IPS-18a (cell line): Measurements from ENCODE around the gene C2orf78.
A peak's percentile ranks its signal among the peaks of the same experiment; 100 is the strongest.

ENCODE experiments used
- H3K27ac ChIP-seq: one replicate; pipeline ENCODE4 v1.5.1; 2013; ENCODE audit warnings: low read length
- H3K27me3 ChIP-seq: one replicate; pipeline ENCODE4 v1.6.1; 2013; ENCODE audit warnings: mild to moderate bottlenecking, low read length; ENCODE audit not compliant: control insufficient read depth, insufficient read depth
- H3K36me3 ChIP-seq: one replicate; pipeline ENCODE4 v1.6.1; 2013; ENCODE audit warnings: low read depth, low read length; ENCODE audit not compliant: control insufficient read depth
- H3K4me1 ChIP-seq: one replicate; pipeline ENCODE4 v1.6.1; 2013; ENCODE audit warnings: low read depth, low read length; ENCODE audit not compliant: control insufficient read depth
- H3K4me3 ChIP-seq: one replicate; pipeline ENCODE4 v1.5.1; 2013; ENCODE audit warnings: low read length
- H3K9ac ChIP-seq: one replicate; pipeline ENCODE4 v1.6.1; 2013; ENCODE audit warnings: mild to moderate bottlenecking, low read length, moderate library complexity
- H3K9me3 ChIP-seq: one replicate; pipeline ENCODE4 v1.6.1; 2013; ENCODE audit warnings: low read depth, low read length; ENCODE audit not compliant: control insufficient read depth

The C2orf78 gene

DNA sequence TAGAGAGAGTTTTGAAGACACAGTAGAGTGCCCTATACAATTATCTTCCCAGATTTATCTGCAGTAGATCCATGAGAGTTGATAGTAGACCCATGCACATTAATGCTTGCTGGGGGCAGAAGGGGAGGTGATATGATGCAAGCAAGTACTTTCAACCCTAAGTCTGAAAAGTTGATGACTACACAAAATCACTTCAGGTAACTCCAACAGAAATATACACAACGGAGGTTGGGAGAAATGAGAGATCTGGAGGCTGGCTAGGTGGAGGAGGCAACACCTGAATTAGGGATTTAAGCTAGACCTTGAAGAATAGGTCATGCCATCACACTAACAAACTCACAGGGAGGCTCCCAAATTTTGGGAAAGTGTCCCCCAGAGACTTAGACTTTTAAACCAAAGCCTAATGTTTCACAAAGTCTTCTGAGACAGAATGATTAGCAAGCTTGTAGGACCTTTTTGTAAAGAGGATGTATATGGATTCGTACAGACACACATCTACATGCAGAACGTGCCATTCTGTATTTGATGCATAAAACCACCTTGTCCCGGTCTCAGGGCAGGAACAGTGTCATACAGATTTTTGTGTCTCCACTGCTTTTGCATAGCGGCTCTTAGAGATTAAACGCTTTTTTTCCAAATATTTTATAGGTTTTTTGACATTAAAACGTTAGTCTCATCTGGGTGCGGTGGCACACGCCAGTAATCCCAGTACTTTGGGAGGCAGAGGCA lies 43.8 kb downstream of the C2orf78 start:
- no peak overlapping the region for H3K27ac ChIP-seq
- peak overlapping the region; percentile 81 for H3K4me3 ChIP-seq
- no peaks in the 10 kb centered on the region for H3K9me3 ChIP-seq
- H3K27me3 ChIP-seq = peaks cover 32% of the 10 kb centered on the region
- peaks cover 5% of the 10 kb centered on the region for H3K4me1 ChIP-seq
- H3K36me3 ChIP-seq = peaks cover 11% of the 10 kb centered on the region
- no peak overlapping the region for H3K9ac ChIP-seq

DNA sequence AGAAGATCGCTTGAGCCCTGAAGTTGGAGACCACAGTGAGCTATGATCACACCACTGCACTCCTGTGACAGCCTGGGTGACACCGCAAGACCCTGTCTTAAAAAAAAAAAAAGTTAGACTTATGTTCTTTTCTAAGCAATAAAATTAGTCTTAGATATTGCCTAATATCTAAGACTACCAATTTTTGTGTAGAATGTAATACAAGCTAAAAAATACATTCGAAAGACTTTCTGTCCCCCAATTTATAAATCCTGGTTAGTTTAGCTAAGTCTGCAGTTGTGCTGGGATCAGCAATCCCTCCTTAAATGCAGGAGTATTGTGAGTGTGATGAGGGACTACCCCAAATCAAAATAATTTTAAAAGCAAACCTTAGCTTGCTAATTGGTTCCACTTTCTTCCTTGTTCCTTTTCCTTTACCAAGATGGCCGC lies 44.4 kb downstream of the C2orf78 start:
- no peak overlapping the region for H3K27ac ChIP-seq
- H3K36me3 ChIP-seq = peaks cover 17% of the 10 kb centered on the region
- peak overlapping the region; percentile 81 for H3K4me3 ChIP-seq
- peaks cover 32% of the 10 kb centered on the region for H3K27me3 ChIP-seq
- no peaks in the 10 kb centered on the region for H3K9me3 ChIP-seq
- H3K4me1 ChIP-seq = peaks cover 5% of the 10 kb centered on the region
- H3K9ac ChIP-seq = peak overlapping the region; percentile 79

DNA sequence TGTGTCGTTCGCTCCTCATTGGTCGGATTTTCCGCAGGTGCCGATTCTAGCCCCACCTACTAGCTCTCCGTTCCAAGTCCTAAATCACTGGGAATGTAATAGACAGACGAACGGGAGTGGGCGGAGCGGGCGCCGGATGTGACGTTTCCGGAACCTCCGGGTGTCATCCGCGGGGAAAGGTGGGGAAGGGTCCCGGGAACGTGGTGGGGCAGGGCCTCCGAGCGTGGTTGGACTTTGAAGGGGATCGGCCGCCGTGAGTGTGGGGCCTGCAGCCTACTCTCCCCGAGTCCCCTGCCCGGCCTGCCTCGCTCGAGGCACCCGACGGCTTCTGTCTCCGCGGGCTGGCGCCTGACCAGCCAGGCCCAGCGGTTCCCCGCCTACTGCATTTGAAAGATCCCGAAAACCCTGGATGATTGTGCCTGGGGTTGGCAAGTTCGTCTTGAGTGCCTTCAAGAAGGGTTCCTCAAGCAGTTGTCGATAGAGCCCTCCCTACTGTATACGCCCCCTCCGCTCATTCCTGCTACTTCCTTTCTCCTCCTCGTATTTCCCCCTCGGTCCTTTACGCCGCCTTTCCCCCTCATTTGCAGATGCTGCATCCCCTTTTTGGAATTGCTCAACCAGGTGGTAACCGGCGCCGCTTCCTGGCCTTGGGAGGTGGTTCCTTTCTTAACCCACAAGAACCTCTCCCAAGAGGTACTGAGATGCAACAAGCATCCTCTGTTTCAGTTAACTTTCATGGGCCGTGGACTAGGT lies 45.0 kb downstream of the C2orf78 start, which contains the start of gene STAMBP:
TSS of gene STAMBP (plus strand) at position 144 of the 753 bp plus-strand sequence. CDS start 1,896 bp downstream, outside the sequence.
- Histone ChIP-seq H3K9me3 (no peaks in the 10 kb centered on the region), H3K4me1 (peaks cover 5% of the 10 kb centered on the region), H3K27me3 (peaks cover 32% of the 10 kb centered on the region), H3K27ac (peak within 1 kb of the TSS; percentile 38), H3K4me3 (peak within 1 kb of the TSS; percentile 81), H3K9ac (peak within 1 kb of the TSS; percentile 79), H3K36me3 (peaks cover 22% of the 10 kb centered on the region)

DNA sequence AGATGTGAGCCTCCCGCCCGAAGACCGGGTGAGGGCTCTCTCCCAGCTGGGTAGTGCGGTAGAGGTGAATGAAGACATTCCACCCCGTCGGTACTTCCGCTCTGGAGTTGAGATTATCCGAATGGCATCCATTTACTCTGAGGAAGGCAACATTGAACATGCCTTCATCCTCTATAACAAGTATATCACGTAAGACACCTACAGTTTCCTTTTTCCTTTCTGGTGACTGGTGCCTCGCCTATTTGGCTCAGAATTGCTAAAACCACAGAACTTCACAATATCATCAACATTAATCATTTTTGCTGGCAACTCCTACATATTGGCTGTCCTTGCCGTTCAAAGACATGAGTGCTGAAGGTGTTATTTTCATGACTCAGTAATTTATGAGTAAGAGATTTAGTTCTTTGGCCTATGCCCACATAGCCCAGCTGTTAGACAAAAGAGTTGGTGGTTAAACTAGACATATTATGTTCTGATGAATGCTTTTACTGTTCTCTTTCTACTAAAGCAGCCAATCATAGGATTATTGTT lies 47.0 kb downstream of the C2orf78 start:
- Histone ChIP-seq H3K9me3 (no peaks in the 10 kb centered on the region), H3K27me3 (peaks cover 19% of the 10 kb centered on the region), H3K36me3 (peaks cover 31% of the 10 kb centered on the region), H3K4me1 (peaks cover 5% of the 10 kb centered on the region), H3K27ac (no peak overlapping the region), H3K4me3 (no peak overlapping the region), H3K9ac (no peak overlapping the region)

DNA sequence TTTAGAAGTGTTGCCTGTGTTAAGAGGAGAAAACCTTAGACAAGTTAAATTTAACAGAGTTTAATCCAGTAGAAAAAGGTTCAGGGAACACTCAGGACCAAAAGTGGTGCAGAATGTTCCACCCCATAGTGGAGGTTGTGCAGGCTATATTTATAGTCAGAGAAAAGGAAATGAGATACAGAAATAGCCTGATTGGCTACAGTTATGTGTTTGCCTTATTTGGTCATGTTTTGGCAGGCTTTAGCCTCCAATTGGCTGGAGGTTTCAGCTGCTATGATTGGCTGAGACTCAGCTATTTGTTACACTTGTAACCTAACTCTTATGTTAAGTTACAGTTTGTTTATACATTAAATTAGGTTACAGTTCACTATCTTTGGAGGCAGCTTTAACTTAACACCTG lies 48.9 kb downstream of the C2orf78 start:
- H3K36me3 ChIP-seq = peaks cover 38% of the 10 kb centered on the region
- H3K27me3 ChIP-seq = no peaks in the 10 kb centered on the region
- H3K4me3 ChIP-seq = no peak overlapping the region
- peaks cover 5% of the 10 kb centered on the region for H3K4me1 ChIP-seq
- no peaks in the 10 kb centered on the region for H3K9me3 ChIP-seq
- peak overlapping the region; percentile 13 for H3K27ac ChIP-seq
- no peak overlapping the region for H3K9ac ChIP-seq

DNA sequence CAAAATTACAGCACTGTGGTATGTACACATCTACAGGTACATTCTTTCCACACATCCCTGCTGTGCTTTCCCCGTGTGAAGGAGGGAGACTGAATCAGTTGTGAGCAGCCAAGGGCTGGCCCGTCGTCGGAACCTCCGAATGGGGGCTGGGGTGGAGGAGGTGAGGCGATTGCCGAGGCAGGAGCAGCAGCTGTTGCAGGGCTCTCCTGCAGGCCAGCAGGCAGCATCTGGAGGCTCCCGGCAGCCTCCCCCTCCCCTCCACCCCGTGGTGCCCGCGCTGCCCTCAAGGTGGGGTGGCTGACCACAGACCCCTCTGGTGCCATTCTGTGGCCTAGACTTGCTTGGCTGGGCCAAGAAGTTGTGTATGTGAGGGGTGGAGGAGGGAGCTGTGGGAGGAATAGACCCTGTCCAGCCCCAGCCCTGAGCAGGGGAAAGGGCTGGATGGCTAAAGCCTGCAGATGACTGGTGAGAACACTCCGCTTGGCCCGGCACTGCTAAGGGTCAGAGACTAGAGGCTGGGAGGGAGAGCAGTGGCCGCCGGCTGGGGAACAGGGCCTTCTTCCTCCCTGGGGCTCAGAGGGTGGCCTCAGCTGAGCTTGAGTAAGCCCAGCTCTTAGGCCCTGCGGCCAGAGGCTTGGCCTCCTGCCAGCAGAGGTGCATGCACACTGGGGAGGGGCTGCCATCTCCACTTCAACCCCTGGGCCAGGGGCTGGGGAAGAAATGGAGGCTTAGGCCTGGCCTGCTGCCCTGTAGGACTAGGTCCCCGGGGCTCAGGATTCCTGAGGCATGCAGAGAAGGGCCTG lies 52.4 kb downstream of the C2orf78 start:
- Histone ChIP-seq H3K9me3 (no peaks in the 10 kb centered on the region), H3K36me3 (peaks cover 40% of the 10 kb centered on the region), H3K27ac (no peak overlapping the region), H3K4me3 (no peak overlapping the region), H3K27me3 (no peaks in the 10 kb centered on the region), H3K4me1 (no peaks in the 10 kb centered on the region), H3K9ac (no peak overlapping the region)

DNA sequence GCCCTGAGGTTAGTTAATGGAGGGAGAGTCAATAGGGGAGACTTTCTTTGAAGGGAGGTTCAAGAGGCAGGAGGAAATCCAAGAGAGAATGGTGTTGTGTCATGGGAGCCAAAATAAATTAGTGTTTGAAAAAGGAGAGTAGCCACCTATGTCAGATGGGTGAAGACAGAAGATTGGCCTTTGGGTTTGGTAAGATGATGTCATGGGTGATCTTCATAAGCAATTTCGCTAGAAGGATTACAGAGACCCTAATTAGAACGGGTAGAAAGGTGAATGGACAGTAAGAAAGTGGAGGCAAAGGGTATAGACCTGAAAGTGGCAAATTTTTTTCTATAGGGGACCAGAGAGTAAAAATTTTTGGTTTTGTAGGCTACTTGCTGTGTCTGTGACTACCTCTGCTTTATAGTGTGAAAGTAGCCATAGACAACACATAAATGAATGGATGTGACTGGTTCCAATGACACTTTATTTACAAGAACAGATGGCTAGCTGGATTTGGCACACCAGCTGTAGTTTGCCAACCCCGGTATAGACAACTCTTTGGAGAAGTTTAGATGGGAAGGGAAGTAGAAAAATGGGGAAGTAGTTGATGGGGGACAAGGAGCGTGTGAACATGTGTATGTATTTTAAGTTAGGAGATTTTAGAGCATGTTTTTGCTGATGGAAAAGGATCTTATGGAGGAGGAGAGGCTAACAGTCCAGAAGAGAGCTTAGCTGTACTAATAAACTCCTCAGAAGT lies 54.0 kb downstream of the C2orf78 start:
- Histone ChIP-seq H3K36me3 (peaks cover 38% of the 10 kb centered on the region), H3K27ac (no peak overlapping the region), H3K9ac (no peak overlapping the region), H3K9me3 (no peaks in the 10 kb centered on the region), H3K4me3 (no peak overlapping the region), H3K4me1 (no peaks in the 10 kb centered on the region), H3K27me3 (no peaks in the 10 kb centered on the region)

DNA sequence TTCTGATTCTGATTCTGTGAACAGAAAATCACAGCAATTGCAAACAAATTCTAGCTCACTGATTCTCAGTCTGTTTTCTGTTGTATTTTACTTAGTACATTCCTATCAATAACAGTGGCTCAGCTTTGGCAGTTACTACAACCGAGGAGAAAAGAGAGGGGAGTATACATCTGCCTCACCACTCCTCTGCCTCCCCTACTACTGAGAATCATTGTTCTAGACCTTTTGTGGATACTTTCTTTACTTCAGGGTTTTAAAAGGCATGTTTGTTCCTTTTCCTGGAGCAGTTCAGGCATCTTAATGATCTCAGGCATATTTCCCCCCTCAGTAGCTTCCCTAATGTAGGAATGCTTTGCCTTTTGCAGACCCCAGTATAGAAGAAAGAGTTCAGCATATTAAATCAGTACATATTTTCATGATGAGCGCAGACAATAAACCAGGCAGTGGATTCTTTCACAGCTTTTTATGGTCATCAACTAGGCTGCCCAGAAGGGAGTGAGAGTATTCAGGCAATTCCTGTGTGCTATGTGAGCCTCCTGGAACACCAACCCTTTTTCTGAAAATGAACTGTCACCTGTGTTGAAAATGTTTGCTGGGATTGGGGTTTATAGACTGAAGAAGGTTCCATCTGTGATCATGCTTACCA lies 55.0 kb downstream of the C2orf78 start:
- H3K9me3 ChIP-seq = no peaks in the 10 kb centered on the region
- H3K4me3 ChIP-seq = no peak overlapping the region
- H3K27me3 ChIP-seq = no peaks in the 10 kb centered on the region
- peaks cover 30% of the 10 kb centered on the region for H3K36me3 ChIP-seq
- no peaks in the 10 kb centered on the region for H3K4me1 ChIP-seq
- H3K9ac ChIP-seq = no peak overlapping the region
- H3K27ac ChIP-seq = no peak overlapping the region

DNA sequence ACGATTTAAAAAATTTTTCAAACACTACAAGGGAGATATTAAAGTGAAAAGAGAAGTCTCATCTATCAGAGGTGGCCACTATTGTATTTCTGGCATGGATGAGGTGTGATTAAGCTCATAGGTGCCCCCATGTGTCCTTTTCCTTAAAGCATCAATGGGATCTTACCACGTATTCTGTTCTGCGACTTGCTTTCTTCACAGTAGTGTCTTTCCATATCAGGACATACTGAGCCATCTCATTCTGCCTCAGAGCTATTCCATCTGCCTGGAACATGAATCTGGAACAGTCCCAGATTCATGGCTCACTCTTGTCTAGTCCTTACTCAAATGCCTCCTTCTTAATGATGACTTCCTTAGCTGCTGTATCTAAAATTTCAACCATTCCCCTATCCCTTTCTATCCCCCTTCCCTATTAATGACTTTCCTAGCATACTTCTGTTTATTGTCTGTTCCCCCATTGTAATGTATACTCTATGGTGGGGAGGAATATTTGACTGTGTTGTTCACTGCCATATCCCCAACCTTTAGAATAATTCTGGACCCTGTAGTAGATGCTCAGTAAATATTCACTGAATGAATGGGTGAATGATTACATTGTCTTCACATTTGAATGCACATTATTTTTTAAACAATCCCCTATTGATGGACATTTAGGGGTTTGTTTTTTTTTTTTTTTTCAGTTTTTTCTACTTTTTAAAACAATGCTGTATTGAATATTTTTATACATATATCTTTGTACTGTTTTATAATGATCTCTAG lies 55.8 kb downstream of the C2orf78 start:
- Histone ChIP-seq H3K27ac (no peak overlapping the region), H3K36me3 (peaks cover 29% of the 10 kb centered on the region), H3K9ac (no peak overlapping the region), H3K4me1 (no peaks in the 10 kb centered on the region), H3K4me3 (no peak overlapping the region), H3K9me3 (no peaks in the 10 kb centered on the region), H3K27me3 (no peaks in the 10 kb centered on the region)
